Measurements from ENCODE around the gene ZMYND8. TPM values are rescaled to one million over a fixed set of nuclear protein-coding genes. Genes with fewer than 3 reads are reported as not detected.

ZMYND8 gene
- total RNA-seq, 2 experiments from 2014 or later: 33.0 to 34.3 TPM

DNA sequence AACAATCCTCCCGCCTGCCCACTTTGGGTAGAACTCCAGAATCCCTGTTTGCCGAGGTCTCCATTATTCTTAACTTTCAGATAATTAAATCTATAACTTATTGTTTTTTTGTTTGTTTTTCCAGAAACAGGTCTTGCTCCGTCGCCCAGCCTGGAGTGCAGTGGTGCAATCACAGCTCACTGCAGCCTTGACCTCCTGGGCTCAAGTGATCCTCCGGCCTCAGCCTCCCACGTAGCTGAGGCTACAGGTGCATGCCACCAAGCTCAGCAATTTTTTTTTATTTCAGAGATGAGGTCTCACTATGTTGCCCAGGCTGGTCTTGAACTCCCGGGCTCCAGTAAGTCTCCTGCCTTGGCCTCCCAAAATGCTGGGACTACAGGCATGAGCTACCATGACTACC lies 28.8 kb downstream of the ZMYND8 start:
- Histone ChIP-seq H3K27me3 (ENCODE audit: control insufficient read depth in 1 of 2, insufficient read depth in 2 of 2, low read length in 2 of 2) (no peaks in the 10 kb centered on the region), H3K4me1 (ENCODE audit: insufficient read depth, low read length) (peaks cover 13% of the 10 kb centered on the region), H3K27ac (ENCODE audit: low read depth in 1 of 2, low read length in 2 of 2) (no peak overlapping the region), H3K9me3 (ENCODE audit: control insufficient read depth in 1 of 2, insufficient read depth in 1 of 2, low read length in 2 of 2) (no peaks in the 10 kb centered on the region), H3K36me3 (ENCODE audit: insufficient read depth, low read length) (peaks cover 29% of the 10 kb centered on the region), H3K4me3 (ENCODE audit: low read length) (no peak overlapping the region)
- intact Hi-C loops (cut with DNase I, micrococcal nuclease): no loop called here
- Mint-ChIP-seq H3K36me3 (ENCODE audit: low read depth) (peaks cover 61% of the 10 kb centered on the region), H3K27me3 (no peaks in the 10 kb centered on the region), H3K27ac (peak overlapping the region; percentile 57), H3K4me1 (ENCODE audit: low read depth) (peaks cover 70% of the 10 kb centered on the region), H3K4me3 (no peak overlapping the region), H3K9me3 (no peaks in the 10 kb centered on the region)
- CTCF ChIA-PET: no interaction called here
- DNase-seq: no peak
- TF ChIP-seq, protein P1, sequence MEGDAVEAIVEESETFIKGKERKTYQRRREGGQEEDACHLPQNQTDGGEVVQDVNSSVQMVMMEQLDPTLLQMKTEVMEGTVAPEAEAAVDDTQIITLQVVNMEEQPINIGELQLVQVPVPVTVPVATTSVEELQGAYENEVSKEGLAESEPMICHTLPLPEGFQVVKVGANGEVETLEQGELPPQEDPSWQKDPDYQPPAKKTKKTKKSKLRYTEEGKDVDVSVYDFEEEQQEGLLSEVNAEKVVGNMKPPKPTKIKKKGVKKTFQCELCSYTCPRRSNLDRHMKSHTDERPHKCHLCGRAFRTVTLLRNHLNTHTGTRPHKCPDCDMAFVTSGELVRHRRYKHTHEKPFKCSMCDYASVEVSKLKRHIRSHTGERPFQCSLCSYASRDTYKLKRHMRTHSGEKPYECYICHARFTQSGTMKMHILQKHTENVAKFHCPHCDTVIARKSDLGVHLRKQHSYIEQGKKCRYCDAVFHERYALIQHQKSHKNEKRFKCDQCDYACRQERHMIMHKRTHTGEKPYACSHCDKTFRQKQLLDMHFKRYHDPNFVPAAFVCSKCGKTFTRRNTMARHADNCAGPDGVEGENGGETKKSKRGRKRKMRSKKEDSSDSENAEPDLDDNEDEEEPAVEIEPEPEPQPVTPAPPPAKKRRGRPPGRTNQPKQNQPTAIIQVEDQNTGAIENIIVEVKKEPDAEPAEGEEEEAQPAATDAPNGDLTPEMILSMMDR (IDR thresholded peaks at IDR 0.05): no peak
- POLR2A ChIA-PET: interaction anchor here (1.6 kb wide), 1 partner anchor 20 kb away, joined by 4 read pairs; no protein-coding TSS in a partner anchor
- ATAC-seq (ENCODE audit: poor library complexity): no peak

DNA sequence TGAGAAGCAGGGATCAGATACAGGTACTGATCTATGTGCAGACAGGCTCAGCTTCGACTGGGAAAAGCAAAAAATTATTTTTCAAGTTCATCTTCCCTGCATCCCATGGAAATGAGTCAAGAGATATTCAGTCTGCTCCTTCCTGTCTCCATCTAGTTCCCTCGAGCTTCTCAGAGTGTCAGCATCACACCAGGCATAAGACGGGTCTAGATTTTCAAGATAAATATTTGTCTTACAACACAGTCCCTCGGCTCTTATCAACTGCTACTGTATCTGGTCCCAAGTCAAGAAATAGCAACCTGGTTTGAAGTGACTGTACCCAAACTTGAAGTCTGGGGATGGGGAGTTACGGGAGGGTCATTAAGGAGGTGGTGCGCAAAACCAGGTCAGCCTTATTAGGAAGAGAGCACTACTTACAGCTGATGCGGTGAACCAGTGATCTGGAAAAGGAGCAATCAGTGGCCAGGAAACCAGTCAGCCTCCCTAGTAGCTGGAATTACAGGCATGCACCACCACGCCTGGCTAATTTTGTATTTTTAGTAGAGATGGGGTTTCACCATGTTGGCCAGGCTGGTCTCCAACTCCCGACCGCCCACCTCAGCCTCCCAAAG lies 29.7 kb downstream of the ZMYND8 start:
- H3K36me3 Mint-ChIP-seq (ENCODE audit: low read depth): peaks cover 53% of the 10 kb centered on the region
- H3K27ac Mint-ChIP-seq: peak overlapping the region; percentile 59
- Histone ChIP-seq H3K4me1 (ENCODE audit: insufficient read depth, low read length) (peaks cover 10% of the 10 kb centered on the region), H3K27me3 (ENCODE audit: control insufficient read depth in 1 of 2, insufficient read depth in 2 of 2, low read length in 2 of 2) (no peaks in the 10 kb centered on the region), H3K9me3 (ENCODE audit: control insufficient read depth in 1 of 2, insufficient read depth in 1 of 2, low read length in 2 of 2) (no peaks in the 10 kb centered on the region), H3K4me3 (ENCODE audit: low read length) (no peak overlapping the region), H3K36me3 (ENCODE audit: insufficient read depth, low read length) (peaks cover 22% of the 10 kb centered on the region), H3K27ac (ENCODE audit: low read depth in 1 of 2, low read length in 2 of 2) (no peak overlapping the region)
- DNase-seq (no peak), ATAC-seq (ENCODE audit: poor library complexity) (no peak)
- H3K4me3 Mint-ChIP-seq: no peak overlapping the region
- POLR2A ChIA-PET: no interaction called here
- H3K9me3 Mint-ChIP-seq: no peaks in the 10 kb centered on the region
- TF ChIP-seq, protein P1 (IDR thresholded peaks at IDR 0.05): no peak
- no peaks in the 10 kb centered on the region for H3K27me3 Mint-ChIP-seq
- CTCF ChIA-PET: interaction anchor here (2.0 kb wide), 1 partner anchor 57 kb away, joined by 7 read pairs; no protein-coding TSS in a partner anchor
- intact Hi-C loops (cut with DNase I, micrococcal nuclease): no loop called here
- peaks cover 67% of the 10 kb centered on the region for H3K4me1 Mint-ChIP-seq (ENCODE audit: low read depth)

DNA sequence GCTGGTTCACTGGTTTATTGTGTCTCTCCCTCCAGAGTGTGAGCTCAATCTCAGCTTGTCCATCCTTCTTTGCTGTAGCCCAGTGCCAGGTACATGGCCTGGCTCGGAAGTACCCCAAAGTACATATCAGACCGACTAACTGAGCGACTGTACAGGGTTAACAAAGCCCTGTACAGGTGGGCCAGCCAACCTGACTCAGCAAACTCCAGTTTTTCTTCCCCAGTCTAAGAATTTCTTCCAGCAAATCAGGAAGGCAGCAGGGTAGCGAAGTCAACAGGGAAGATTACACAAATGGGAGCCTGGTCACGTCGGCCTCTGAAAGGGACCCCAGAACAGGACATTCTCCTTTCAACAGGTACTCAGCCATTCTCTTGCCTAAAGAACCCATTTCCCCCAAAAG lies 31.3 kb downstream of the ZMYND8 start:
- Mint-ChIP-seq H3K36me3 (ENCODE audit: low read depth) (peaks cover 37% of the 10 kb centered on the region), H3K4me3 (no peak overlapping the region), H3K9me3 (no peaks in the 10 kb centered on the region), H3K27ac (peak overlapping the region; percentile 84), H3K4me1 (ENCODE audit: low read depth) (peaks cover 67% of the 10 kb centered on the region), H3K27me3 (no peaks in the 10 kb centered on the region)
- CTCF ChIA-PET: interaction anchor here (1.4 to 2.0 kb wide), 2 partner anchors 58 to 59 kb away, joined by 3 to 7 read pairs; no protein-coding TSS in a partner anchor
- Histone ChIP-seq H3K9me3 (ENCODE audit: control insufficient read depth in 1 of 2, insufficient read depth in 1 of 2, low read length in 2 of 2) (no peaks in the 10 kb centered on the region), H3K36me3 (ENCODE audit: insufficient read depth, low read length) (peaks cover 16% of the 10 kb centered on the region), H3K4me3 (ENCODE audit: low read length) (no peak overlapping the region), H3K27me3 (ENCODE audit: control insufficient read depth in 1 of 2, insufficient read depth in 2 of 2, low read length in 2 of 2) (no peaks in the 10 kb centered on the region), H3K4me1 (ENCODE audit: insufficient read depth, low read length) (peaks cover 22% of the 10 kb centered on the region), H3K27ac (ENCODE audit: low read depth in 1 of 2, low read length in 2 of 2) (no peak overlapping the region)
- TF ChIP-seq, protein P1 (IDR thresholded peaks at IDR 0.05): no peak
- no peak for DNase-seq
- intact Hi-C loops (cut with DNase I, micrococcal nuclease): no loop called here
- ATAC-seq (ENCODE audit: poor library complexity): no peak
- POLR2A ChIA-PET: interaction anchor here (0.8 kb wide), 1 partner anchor 31 kb away, joined by 3 read pairs; the partner anchor contains the start of gene ZMYND8
